Natural killer cell (primary cell): ENCODE measurements around the gene EFCAB13. TPM values are rescaled to one million over a fixed set of nuclear protein-coding genes. Genes with fewer than 3 reads are reported as not detected.
A peak's percentile ranks its signal among the peaks of the same experiment; 100 is the strongest.
"Not testable (repeated sequence)": the region's sequence is repeated elsewhere in the genome, so short reads cannot be mapped to it uniquely, and the experiment has no call there.

Experiments
- ATAC-seq, 3 donors: fragments of 150-1000 bp in 2 of 3; fragments of 200-7000 bp in 1 of 3; cut with Tn5 transposase; 1 replicate in 1 of 3; 2 replicates in 2 of 3; pipeline ENCODE4 v1.10.0; 2021; ENCODE audit warnings: mild to moderate bottlenecking in 2 of 3, moderate library complexity in 2 of 3
- DNase-seq, 2 donors: peaks; one replicate each; pipeline versions ENCODE4 v3.0.0 to v3.0.0-alpha.2; 2013 to 2021; ENCODE audit warnings: mixed read lengths in 1 of 2
- H3K27ac ChIP-seq: one replicate; pipeline ENCODE4 v1.5.1; 2013; ENCODE audit warnings: mild to moderate bottlenecking, low read length
- H3K27me3 ChIP-seq: one replicate; pipeline ENCODE4 v1.6.1; 2013; ENCODE audit warnings: low read length; ENCODE audit not compliant: control insufficient read depth, insufficient read depth
- H3K36me3 ChIP-seq: one replicate; pipeline ENCODE4 v1.6.1; 2013; ENCODE audit warnings: low read length; ENCODE audit not compliant: control insufficient read depth, insufficient read depth
- H3K4me1 ChIP-seq: one replicate; pipeline ENCODE4 v1.6.1; 2013; ENCODE audit warnings: low read length; ENCODE audit not compliant: control insufficient read depth, insufficient read depth
- H3K4me3 ChIP-seq: one replicate; pipeline ENCODE4 v1.5.1; 2013; ENCODE audit warnings: low read length
- H3K9me3 ChIP-seq: one replicate; pipeline ENCODE4 v1.6.1; 2013; ENCODE audit warnings: low read length; ENCODE audit not compliant: control insufficient read depth, insufficient read depth
- H3K27ac Mint-ChIP-seq, 2 donors: one replicate each; pipeline ENCODE4 v1.8.0; 2022; ENCODE audit warnings: mild to moderate bottlenecking in 2 of 2, mixed read lengths in 2 of 2, moderate library complexity in 1 of 2
- H3K27me3 Mint-ChIP-seq, 2 donors: one replicate each; pipeline ENCODE4 v1.8.0; 2022; ENCODE audit warnings: low read depth in 2 of 2, mixed read lengths in 2 of 2
- H3K36me3 Mint-ChIP-seq: one replicate; pipeline ENCODE4 v1.8.0; 2022; ENCODE audit warnings: mixed read lengths
- H3K4me1 Mint-ChIP-seq, 2 donors: one replicate each; pipeline ENCODE4 v1.8.0; 2022; ENCODE audit warnings: mixed read lengths in 2 of 2
- H3K4me3 Mint-ChIP-seq: one replicate; pipeline ENCODE4 v1.8.0; 2022; ENCODE audit warnings: mild to moderate bottlenecking, moderate library complexity, mixed read lengths
- H3K9me3 Mint-ChIP-seq, 2 donors: one replicate each; pipeline ENCODE4 v1.8.0; 2022; ENCODE audit warnings: mixed read lengths in 2 of 2
- WGBS: methylation state at CpG from one replicate; pipeline ENCODE4 v1.1.7; 2013; ENCODE audit warnings: missing lambda C conversion rate; ENCODE audit not compliant: insufficient coverage; 5-methylcytosine and 5-hydroxymethylcytosine counted together
- intact Hi-C: fragments of 100-400 bp; cut with micrococcal nuclease; formaldehyde crosslinking; loops from one replicate; pipeline ENCODE4 v1.14.2; 2022
- total RNA-seq, 4 donors: library from RNA; stranded (reverse); fragments of 120-200 nt in 1 of 4; gene quantifications; one replicate each; pipeline versions ENCODE4 v1.2.3 to v1.2.4, GENCODE V29; 2013 to 2022
- TF ChIP-seq, protein P1 (sequence below): fragments of 200-600 bp; IDR thresholded peaks from one replicate; pipeline ENCODE4 v1.8.0; 2022; ENCODE audit warnings: antibody characterized with exemption

EFCAB13 gene
- total RNA-seq, 3 donors from 2014 or later (not counting 1 experiment from before 2014, with no cell fraction given), result 2.4 to 11.9 (median 5.8) TPM

DNA sequence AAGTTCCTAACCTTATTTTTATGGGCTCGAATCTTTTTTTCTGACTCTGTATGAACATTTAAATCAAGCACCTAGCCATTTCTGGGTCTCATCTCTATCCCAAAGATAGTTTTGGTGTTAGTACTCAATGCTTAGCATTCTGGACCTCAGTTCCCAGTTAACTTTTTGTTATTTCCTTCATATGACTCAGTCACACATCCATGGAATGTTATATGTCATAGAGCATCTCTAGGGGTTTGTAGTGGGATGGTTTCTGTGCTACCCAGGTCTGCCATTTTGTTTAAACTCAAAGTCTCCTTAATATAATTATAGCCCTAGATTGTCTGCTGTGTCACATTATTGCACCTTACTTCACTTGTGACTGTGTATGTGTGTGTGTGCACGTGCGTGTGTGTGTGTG, 90.1 kb downstream of the EFCAB13 start:
- Mint-ChIP-seq H3K27ac (no peak overlapping the region), H3K4me3 (no peak overlapping the region), H3K27me3 (no peaks in the 10 kb centered on the region), H3K9me3 (no peaks in the 10 kb centered on the region), H3K4me1 (no peaks in the 10 kb centered on the region), H3K36me3 (no peaks in the 10 kb centered on the region)
- no peaks in the 10 kb centered on the region for H3K36me3 ChIP-seq
- TF ChIP-seq, protein P1, sequence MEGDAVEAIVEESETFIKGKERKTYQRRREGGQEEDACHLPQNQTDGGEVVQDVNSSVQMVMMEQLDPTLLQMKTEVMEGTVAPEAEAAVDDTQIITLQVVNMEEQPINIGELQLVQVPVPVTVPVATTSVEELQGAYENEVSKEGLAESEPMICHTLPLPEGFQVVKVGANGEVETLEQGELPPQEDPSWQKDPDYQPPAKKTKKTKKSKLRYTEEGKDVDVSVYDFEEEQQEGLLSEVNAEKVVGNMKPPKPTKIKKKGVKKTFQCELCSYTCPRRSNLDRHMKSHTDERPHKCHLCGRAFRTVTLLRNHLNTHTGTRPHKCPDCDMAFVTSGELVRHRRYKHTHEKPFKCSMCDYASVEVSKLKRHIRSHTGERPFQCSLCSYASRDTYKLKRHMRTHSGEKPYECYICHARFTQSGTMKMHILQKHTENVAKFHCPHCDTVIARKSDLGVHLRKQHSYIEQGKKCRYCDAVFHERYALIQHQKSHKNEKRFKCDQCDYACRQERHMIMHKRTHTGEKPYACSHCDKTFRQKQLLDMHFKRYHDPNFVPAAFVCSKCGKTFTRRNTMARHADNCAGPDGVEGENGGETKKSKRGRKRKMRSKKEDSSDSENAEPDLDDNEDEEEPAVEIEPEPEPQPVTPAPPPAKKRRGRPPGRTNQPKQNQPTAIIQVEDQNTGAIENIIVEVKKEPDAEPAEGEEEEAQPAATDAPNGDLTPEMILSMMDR, result no peak
- DNase-seq (no peak), ATAC-seq (no peak)
- no CpG with 5 or more reads among the region's 3 CpGs for WGBS
- no peaks in the 10 kb centered on the region for H3K4me1 ChIP-seq
- no peak overlapping the region for H3K4me3 ChIP-seq
- intact Hi-C loops, result no loop called here
- H3K9me3 ChIP-seq, result no peaks in the 10 kb centered on the region
- H3K27me3 ChIP-seq, result no peaks in the 10 kb centered on the region
- H3K27ac ChIP-seq, result no peak overlapping the region

GRCh38 chr17:47414612-47415011, 90.9 kb downstream of the EFCAB13 start:
- Histone ChIP-seq H3K4me3 (no peak overlapping the region), H3K27ac (no peak overlapping the region), H3K27me3 (no peaks in the 10 kb centered on the region), H3K9me3 (no peaks in the 10 kb centered on the region), H3K4me1 (no peaks in the 10 kb centered on the region), H3K36me3 (no peaks in the 10 kb centered on the region)
- DNase-seq, result no peak
- H3K36me3 Mint-ChIP-seq, result no peaks in the 10 kb centered on the region
- no peaks in the 10 kb centered on the region for H3K4me1 Mint-ChIP-seq
- no peaks in the 10 kb centered on the region for H3K9me3 Mint-ChIP-seq
- H3K4me3 Mint-ChIP-seq, result no peak overlapping the region
- ATAC-seq, result no peak
- H3K27ac Mint-ChIP-seq, result no peak overlapping the region
- intact Hi-C loops, result no loop called here
- no peaks in the 10 kb centered on the region for H3K27me3 Mint-ChIP-seq
- TF ChIP-seq, protein P1, result no peak
- no CpG with 5 or more reads among the region's 1 CpG for WGBS

DNA sequence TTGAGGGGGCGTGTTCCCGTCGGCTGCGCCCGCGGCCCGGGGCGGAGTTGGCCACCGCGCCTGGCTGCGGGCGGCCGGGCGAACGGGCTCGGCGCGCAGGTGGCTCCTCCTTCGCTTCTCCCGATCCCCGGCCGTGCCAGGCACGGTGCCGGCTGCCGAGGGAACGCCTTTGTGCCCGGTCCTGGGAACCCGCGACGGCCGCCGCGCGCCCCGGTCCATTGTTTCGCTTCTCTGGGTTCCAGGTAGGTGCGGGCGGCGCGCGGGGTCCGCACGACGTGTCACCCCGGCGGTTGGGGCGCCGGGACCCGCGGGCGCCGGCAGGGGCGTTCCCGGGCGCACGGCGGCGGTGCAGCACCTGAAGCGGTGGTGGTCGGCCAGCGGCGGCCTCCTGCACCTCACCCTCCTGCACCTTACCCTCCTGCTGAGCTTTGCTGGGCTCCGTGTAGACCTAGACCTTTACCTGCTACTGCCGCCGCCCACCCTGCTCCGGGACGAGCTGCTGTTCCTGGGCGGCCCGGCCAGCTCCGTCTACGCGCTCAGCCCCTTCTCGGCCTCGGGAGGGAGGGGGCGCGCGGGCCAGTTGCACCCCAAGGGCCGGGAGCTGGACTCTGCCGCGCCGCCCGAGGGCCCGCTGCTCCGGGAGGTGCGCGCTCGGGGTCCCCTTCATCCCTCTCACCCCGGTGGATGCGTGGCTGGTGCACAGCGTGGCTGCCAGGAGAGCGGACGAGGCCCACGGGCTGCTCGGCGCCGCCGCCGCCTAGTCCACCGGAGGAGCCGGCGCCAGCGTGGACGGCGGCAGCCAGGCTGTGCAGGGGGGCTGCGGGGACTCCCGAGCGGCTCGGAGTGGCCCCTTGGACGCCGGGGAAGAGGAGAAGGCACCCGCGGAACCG, 99.9 kb downstream of the EFCAB13 start:
- H3K36me3 ChIP-seq, result no peaks in the 10 kb centered on the region
- ATAC-seq (peak in 2 of 3 donors; percentile 15 to 54), DNase-seq (peak; percentile 3 to 15)
- H3K4me3 ChIP-seq, result no peak overlapping the region
- H3K4me1 Mint-ChIP-seq, result peaks cover 0 to 9% of the 10 kb centered on the region in 2 donors
- H3K27ac ChIP-seq, result no peak overlapping the region
- H3K4me1 ChIP-seq, result no peaks in the 10 kb centered on the region
- TF ChIP-seq, protein P1, result no peak
- no peaks in the 10 kb centered on the region for H3K36me3 Mint-ChIP-seq
- WGBS, result 12% methylated on average over 113 of the region's 113 CpGs
- H3K27ac Mint-ChIP-seq, result no peak overlapping the region
- H3K27me3 ChIP-seq, result peaks cover 4% of the 10 kb centered on the region
- no peaks in the 10 kb centered on the region for H3K9me3 Mint-ChIP-seq
- peaks cover 8 to 9% of the 10 kb centered on the region in 2 donors for H3K27me3 Mint-ChIP-seq
- peak overlapping the region; percentile 89 for H3K4me3 Mint-ChIP-seq
- intact Hi-C loops, result no loop called here
- H3K9me3 ChIP-seq, result no peaks in the 10 kb centered on the region

GRCh38 chr17:47425233-47425632, 101.5 kb downstream of the EFCAB13 start:
- intact Hi-C loops, DNase-seq, H3K36me3 ChIP-seq, H3K4me1 Mint-ChIP-seq, H3K27ac Mint-ChIP-seq, H3K4me3 ChIP-seq, H3K4me1 ChIP-seq, H3K27ac ChIP-seq, H3K36me3 Mint-ChIP-seq, H3K9me3 Mint-ChIP-seq, ATAC-seq, H3K9me3 ChIP-seq, H3K27me3 Mint-ChIP-seq, H3K27me3 ChIP-seq: not testable (repeated sequence)
- 98% methylated on average over 3 of the region's 3 CpGs for WGBS
- peak overlapping the region; percentile 13 for H3K4me3 Mint-ChIP-seq

DNA sequence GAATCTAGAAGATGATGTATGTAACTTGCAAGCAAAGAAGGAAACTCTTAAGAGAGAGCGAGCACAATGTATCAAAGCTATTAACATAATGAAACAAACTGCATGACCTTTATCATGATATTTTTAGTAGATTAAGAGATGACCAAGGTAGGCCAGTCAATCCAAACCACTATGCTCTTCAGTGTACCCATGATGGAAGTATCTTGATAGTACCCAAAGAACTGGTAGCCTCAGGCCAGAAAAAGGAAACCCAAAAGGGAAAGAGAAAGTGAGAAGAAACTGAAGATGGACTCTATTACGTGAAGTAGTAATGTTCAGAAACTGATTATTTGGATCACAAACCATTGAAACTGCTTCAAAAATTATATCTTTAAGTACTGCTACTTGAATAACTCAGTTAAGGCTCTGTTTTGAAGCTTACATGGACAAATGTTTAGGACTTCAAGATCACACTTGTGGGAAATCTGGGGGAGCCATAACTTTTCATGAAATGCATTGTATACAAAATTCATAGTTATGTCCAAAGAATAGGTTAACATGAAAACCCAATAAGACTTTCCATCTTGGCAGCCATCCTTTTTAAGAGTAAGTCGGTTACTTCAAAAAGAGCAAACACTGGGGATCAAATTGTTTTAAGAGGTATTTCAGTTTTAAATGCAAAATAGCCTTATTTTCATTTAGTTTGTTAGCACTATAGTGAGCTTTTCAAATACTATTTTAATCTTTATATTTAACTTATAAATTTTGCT, 102.3 kb downstream of the EFCAB13 start:
- H3K27me3 Mint-ChIP-seq, H3K4me1 ChIP-seq, H3K36me3 ChIP-seq, H3K4me3 ChIP-seq, H3K9me3 Mint-ChIP-seq, H3K27ac Mint-ChIP-seq, intact Hi-C loops, DNase-seq, H3K27me3 ChIP-seq, H3K4me1 Mint-ChIP-seq, H3K36me3 Mint-ChIP-seq, H3K27ac ChIP-seq, H3K4me3 Mint-ChIP-seq, H3K9me3 ChIP-seq, ATAC-seq: not testable (repeated sequence)
- 80% methylated on average over 1 of the region's 3 CpGs for WGBS
